DMS 273 (cell line): ENCODE results near the gene NEURL4.

ENCODE experiments used
- DNase-seq: peaks from one replicate; lab custom pipeline; 2025; ENCODE audit not compliant: unreplicated experiment; lab: John Stamatoyannopoulos, UW

NEURL4 gene

DNA sequence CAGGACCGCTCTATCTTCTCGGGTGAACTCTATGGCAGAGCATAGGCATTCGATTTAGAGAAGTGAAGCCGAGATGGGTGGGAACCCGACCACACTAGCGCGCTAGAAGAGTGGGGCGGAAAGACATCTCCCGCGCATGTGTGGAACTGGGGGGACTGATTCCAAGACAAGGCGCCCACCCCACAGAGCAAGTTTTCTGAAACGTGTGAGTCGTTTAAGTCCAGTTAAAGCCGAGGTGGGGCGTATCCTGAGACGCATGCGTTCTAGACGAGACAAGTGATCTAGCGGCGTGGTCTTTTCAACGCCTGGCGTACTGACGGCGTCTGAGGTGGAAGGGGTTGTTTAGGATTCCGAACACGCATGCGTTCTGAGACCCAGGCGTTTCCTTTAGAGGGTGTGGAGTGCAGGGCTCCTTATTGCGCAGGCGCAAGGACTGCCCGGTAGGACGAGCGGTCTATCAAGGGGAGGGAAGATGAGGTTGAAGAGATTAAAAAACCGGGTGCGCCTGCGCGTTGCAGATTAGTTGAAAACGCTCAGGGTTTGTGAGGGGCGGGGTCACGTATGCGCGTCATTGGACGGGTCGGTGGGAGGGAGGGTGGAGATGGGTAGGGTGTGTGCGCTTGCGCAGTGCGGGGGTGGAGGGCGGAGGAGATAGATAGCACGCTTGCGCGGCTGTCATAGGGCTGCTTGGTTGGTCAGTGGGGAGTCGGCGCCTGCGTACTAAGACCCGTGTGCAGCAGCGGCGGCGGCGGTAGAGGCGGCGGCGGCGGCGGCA lies 22.0 kb downstream of the NEURL4 start, which contains the start of gene EIF5A:
Gene EIF5A (plus strand): TSS at position 718 of the 775 bp plus-strand sequence. CDS start 2,008 bp downstream, outside the sequence.
- DNase-seq, result peak; percentile 99

DNA sequence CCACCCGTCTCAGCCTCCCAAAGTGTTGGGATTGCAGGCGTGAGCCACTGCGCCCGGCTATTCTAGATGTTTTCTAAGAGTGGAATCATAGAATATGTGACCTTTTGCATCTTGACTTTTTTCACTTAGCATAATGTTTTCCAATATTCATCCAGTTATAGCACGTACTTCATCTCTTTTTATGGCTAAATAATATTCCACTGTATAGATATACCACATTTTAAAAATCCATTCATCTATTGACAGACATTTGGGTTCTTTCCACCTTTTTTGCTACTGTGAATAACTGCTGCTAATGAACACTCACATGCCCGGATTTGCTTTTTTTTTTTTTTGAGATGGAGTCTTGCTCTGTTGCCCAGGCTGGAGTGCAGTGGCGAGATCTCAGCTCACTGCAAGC lies 25.0 kb downstream of the NEURL4 start:
- DNase-seq, result no peak

DNA sequence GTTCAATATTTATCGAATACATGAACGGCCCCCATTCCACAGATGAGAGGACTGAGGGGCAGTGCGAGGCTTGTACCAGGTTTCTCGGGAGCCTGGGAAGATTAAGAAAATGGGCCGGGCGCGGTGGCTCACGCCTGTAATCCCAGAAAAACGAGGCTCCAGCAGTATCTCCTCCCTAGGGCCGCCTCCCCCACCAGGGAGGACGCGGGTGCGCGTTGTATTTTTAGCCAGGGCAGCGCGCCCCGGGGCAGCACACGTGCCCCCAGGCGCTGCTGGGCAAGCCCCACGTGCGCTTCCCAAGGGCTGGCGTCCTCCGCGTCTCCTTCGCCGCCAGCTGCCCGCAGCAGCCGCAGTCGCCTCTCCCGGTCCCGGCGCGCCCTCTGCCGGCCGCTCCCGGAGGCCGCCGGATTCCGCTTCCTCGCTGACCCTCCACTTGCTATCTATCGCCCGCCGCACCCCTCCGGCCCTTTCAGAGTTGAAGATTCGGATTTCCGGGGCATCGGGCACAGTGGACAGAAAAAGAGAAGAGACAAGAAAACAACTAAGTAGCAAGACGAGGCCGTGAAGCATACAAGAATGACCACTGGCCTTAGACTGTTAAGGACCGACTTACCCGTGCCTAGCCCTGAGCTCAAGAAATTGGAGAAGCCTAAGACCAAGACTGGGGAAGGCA lies 32.8 kb downstream of the NEURL4 start:
- peak; percentile 91 for DNase-seq

- DNase-seq, result no peak
These were observed 33.6 kb downstream of the NEURL4 start for GRCh38 chr17:7295230-7296180.

DNA sequence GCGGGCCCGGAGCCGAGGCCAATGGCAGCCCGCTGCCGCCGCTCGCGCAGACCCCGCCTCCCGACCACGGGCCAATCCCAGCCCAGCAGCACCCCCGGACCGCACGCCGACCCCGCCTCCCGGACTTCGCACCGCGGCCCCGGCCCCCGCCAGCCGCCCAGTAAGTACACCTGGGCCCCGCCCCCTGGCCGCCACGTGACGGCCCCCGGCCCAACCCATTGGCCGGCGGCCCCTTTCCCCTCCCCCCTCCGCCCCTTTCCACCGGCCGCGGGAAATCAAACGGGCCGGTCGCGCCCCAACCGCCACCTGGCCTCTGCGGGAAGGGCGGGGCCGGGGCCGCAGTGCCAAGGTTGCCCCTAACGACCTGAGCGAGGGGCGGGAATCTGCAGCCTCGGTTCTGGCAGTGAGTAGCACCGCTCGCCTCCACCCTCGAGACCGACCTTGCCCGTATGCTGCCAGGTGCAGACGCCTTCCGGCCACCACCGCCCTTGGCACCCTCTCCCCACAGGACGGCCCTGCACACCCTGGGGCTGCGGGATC lies 34.5 kb downstream of the NEURL4 start, which contains the start of gene YBX2:
Gene YBX2 (minus strand): TSS at position 26 of the 540 bp plus-strand sequence. CDS start 139 bp downstream, outside the sequence.
- DNase-seq, result peak; percentile 86

- DNase-seq, result peak; percentile 41
These were observed 35.1 kb downstream of the NEURL4 start for GRCh38 chr17:7293816-7294613.

- peak; percentile 34 for DNase-seq
These were observed 36.0 kb downstream of the NEURL4 start for GRCh38 chr17:7293159-7293558.

GRCh38 chr17:7292729-7293128 lies 36.4 kb downstream of the NEURL4 start:
- DNase-seq, result no peak

DNA sequence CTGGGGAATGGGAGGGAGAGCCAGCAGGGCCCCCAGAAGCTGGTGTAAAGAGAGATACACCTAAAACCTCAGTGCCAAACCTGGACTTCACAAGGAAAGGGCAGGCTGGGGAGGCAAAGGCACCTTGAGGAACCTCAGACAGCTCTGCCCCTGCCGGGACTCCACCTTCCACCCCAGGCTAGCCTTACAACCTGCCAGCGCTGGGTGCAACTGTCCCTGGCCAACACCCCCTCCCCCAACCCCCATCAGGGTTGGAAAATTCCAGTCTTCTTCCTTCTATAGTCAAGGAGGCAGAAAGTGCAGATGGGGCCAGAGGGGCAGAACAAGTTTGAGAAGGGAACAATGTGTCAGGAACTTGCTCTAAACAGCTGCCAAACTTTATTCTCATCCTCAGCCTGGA lies 36.9 kb downstream of the NEURL4 start:
- DNase-seq, result no peak

DNA sequence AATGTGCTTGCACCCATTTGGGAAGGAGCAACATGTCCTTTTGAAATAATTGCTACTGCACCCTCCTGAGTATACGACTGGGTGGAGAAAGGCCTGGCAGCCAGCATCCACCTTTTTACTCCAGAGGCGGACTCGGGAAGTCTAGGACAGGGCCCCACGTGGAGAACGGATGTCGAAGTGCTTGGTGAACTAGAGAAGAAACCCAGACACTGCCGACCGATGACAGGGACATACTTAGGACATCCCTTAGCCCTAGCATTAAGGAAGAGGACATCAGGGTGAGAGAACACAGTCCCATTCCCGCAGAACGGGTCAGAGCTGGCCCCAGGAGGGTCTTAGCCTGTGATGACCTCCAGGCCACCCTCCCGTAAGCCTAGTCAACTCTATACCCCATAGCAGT lies 38.5 kb downstream of the NEURL4 start:
- no peak for DNase-seq

GRCh38 chr17:7290166-7290565 lies 39.0 kb downstream of the NEURL4 start:
- DNase-seq, result no peak

- no peak for DNase-seq
These were observed 39.7 kb downstream of the NEURL4 start for GRCh38 chr17:7289256-7290032.

GRCh38 chr17:7285679-7286078 lies 43.5 kb downstream of the NEURL4 start:
- DNase-seq, result no peak

DNA sequence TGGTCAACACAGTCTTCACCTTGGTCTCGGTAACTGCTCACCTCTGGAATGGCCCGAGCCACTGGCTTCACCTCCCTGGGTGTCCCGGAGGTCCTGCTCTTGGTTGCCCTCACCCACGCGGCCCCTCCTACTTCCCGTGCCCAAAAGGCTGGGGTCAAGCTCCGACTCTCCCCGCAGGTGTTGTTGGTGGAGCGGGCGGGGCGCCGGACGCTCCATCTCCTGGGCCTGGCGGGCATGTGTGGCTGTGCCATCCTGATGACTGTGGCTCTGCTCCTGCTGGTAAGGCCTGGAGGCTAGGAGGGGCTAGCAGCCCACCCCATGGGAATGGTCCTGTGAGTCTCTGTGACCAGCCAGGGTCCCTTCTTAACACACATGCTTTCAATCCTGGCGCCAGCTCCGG lies 44.2 kb downstream of the NEURL4 start:
- no peak for DNase-seq

DNA sequence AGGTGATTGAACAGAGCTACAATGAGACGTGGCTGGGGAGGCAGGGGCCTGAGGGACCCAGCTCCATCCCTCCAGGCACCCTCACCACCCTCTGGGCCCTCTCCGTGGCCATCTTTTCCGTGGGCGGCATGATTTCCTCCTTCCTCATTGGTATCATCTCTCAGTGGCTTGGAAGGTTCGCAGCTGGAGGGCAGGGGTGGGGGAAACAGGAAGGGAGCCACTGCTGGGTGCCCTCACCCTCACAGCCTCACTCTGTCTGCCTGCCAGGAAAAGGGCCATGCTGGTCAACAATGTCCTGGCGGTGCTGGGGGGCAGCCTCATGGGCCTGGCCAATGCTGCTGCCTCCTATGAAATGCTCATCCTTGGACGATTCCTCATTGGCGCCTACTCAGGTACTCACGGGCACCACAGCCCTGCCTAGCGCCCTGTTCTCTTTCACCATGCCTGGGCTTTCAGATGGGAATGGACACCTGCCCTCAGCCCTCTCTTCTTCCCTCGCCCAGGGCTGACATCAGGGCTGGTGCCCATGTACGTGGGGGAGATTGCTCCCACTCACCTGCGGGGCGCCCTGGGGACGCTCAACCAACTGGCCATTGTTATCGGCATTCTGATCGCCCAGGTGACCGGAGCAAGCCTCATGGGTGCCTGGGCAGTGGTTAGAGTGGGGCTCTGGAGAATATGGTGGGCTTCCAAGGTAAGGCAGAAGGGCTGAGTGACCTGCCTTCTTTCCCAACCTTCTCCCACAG lies 45.5 kb downstream of the NEURL4 start:
- DNase-seq, result no peak

- DNase-seq, result peak; percentile 18
These were observed 46.3 kb downstream of the NEURL4 start for GRCh38 chr17:7282752-7283321.

- no peak for DNase-seq
These were observed 47.0 kb downstream of the NEURL4 start for GRCh38 chr17:7281953-7282751.
